Panc1 (cell line): Measurements from ENCODE around the gene MSX1. TPM values are rescaled to one million over a fixed set of nuclear protein-coding genes. Genes with fewer than 3 reads are reported as not detected.

ENCODE experiments used
- ATAC-seq: fragments of 200-7000 bp; cut with Tn5 transposase; 2 replicates; pipeline ENCODE4 v1.9.1; 2020; ENCODE audit warnings: mild to moderate bottlenecking, moderate library complexity
- BruUV-seq: library from RNA; stranded (reverse); fragments of 400-500 nt; replicated peaks from 2 replicates; lab custom pipeline; 2021; lab: Mats Ljungman, UMichigan
- CTCF ChIA-PET: fragments of 300-600 bp; sonication (Branson Sonifier 250); formaldehyde crosslinking; loops from one replicate; lab custom pipeline; 2022; ENCODE audit warnings: antibody characterized with exemption; lab: Charles Lee
- POLR2A ChIA-PET: fragments of 300-600 bp; sonication (Branson Sonifier 250); formaldehyde crosslinking; loops from one replicate; lab custom pipeline; 2022; ENCODE audit warnings: antibody characterized with exemption; lab: Charles Lee
- DNase-seq: peaks from one replicate; pipeline ENCODE4 v3.0.0-alpha.2; 2010; ENCODE audit warnings: low read depth, low spot score
- H3K27ac ChIP-seq: 2 replicates; pipeline ENCODE4 v1.5.1; 2011; ENCODE audit warnings: mild to moderate bottlenecking, low read length, inconsistent platforms
- H3K27me3 ChIP-seq: fragments of 200-500 bp; sonication (Bioruptor generic); 2 replicates; pipeline ENCODE4 v1.6.0; 2014; ENCODE audit warnings: low read length, inconsistent platforms; ENCODE audit not compliant: control insufficient read depth, insufficient read depth
- H3K36me3 ChIP-seq: fragments of 200-500 bp; sonication (Bioruptor generic); 2 replicates; pipeline ENCODE4 v1.5.1; 2014; ENCODE audit warnings: inconsistent platforms, mild to moderate bottlenecking, low read length, moderate library complexity; ENCODE audit not compliant: control insufficient read depth, insufficient read depth
- H3K4me1 ChIP-seq: 2 replicates; pipeline ENCODE4 v1.5.1; 2011; ENCODE audit warnings: inconsistent platforms, mild to moderate bottlenecking, low read length, moderate library complexity; ENCODE audit not compliant: control insufficient read depth, insufficient read depth
- H3K4me3 ChIP-seq, 2 experiments: 2 replicates each; pipeline ENCODE4 v1.5.1; 2011 to 2012; ENCODE audit warnings: low read depth in 2 of 2, low read length in 2 of 2, mild to moderate bottlenecking in 2 of 2, inconsistent platforms in 1 of 2, moderate library complexity in 1 of 2
- H3K9me3 ChIP-seq: fragments of 200-500 bp; sonication (Bioruptor generic); 2 replicates; pipeline ENCODE4 v1.5.1; 2014; ENCODE audit warnings: low read depth, mild to moderate bottlenecking, inconsistent platforms, low read length, moderate library complexity; ENCODE audit not compliant: control insufficient read depth, insufficient read depth
- POLR2AphosphoS5 ChIP-seq: IDR thresholded peaks from 2 replicates; pipeline ENCODE4 v1.6.1; 2012; ENCODE audit warnings: mild to moderate bottlenecking, low read depth, low read length, moderate library complexity
- SIN3A ChIP-seq: IDR thresholded peaks from 2 replicates; pipeline ENCODE4 v1.6.1; 2012; ENCODE audit warnings: low read depth, mild to moderate bottlenecking, low read length, moderate library complexity, borderline replicate concordance; ENCODE audit not compliant: insufficient read depth
- TCF7L2 ChIP-seq: IDR thresholded peaks from 2 replicates; pipeline ENCODE4 v1.6.1; 2011; ENCODE audit warnings: mild to moderate bottlenecking, low read depth, low read length, inconsistent platforms
- in situ Hi-C: cut with HindIII; loops from 2 replicates; pipeline ENCODE4 v1.10.0; 2016; ENCODE audit warnings: low sequenced_read_pairs, low pct_unique_long_range_greater_than_20kb
- intact Hi-C: fragments of 100-400 bp; cut with micrococcal nuclease; formaldehyde crosslinking; loops from one replicate; pipeline ENCODE4 v1.10.0; 2022; ENCODE audit not compliant: unreplicated experiment
- total RNA-seq: library from RNA; stranded (reverse); gene quantifications from one replicate; pipeline ENCODE4 v1.2.1, GENCODE V29; 2021; ENCODE audit not compliant: unreplicated experiment
- TF ChIP-seq, protein P1 (sequence below): fragments of 450-650 bp; IDR thresholded peaks from 2 replicates; pipeline ENCODE4 v1.5.1; 2017; ENCODE audit warnings: mild to moderate bottlenecking
- TF ChIP-seq, protein P2 (sequence below), 2 experiments: IDR thresholded peaks; 2 replicates each; pipeline ENCODE4 v1.6.1; 2011 to 2012; ENCODE audit warnings: low read depth in 2 of 2, control low read depth in 1 of 2, low read length in 1 of 2, mild to moderate bottlenecking in 1 of 2, moderate library complexity in 1 of 2; ENCODE audit not compliant: insufficient read depth in 1 of 2

Gene MSX1
- total RNA-seq, 1 experiment from 2014 or later, result 3.4 TPM

DNA sequence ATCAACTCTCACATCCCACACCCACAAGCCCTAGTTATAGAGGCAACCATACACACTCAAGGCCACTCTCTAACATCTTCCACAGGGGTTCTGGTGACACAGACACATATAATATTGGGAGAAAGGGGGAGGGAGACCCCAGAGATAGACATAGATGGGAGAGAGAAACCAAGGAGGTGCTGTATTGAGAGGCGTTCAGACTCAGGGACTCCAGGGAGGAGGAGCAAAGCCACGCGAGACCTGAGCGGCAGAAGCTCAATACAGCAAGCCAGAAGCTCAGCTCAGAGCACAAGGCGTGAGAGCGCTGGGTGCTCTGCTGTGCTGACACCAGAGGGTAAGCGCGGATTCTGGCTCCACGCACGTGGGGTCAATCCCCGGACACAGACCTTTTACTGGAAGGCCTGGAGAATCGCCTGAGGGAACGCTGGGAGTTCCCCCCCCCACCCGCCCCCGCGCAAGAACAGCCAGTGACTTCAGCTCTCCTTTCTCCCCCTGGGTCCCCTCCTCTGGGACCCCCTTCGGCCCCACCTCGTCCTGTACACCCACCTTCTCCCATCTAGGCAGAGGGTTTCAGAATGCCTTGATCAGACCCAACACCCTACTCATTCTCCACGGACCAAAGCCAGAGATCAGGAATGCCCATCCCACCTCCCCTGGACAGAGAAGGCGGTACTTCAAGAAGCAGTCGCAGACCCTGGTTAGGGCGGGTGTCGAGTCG, 8.7 kb downstream of the MSX1 start:
- Histone ChIP-seq H3K4me3 (no peak overlapping the region), H3K27ac (no peak overlapping the region), H3K36me3 (no peaks in the 10 kb centered on the region), H3K4me1 (no peaks in the 10 kb centered on the region), H3K9me3 (no peaks in the 10 kb centered on the region), H3K27me3 (peaks cover 4% of the 10 kb centered on the region; the same call in 1 of the 2 replicates)
- no peak for ATAC-seq
- ChIA-PET CTCF (interaction anchor here (0.7 kb wide), 1 partner anchor 18 kb away, joined by 5 read pairs; no protein-coding TSS in a partner anchor), POLR2A (no interaction called here)
- no TSS peak for BruUV-seq
- in situ Hi-C loops, result no loop called here
- DNase-seq, result no peak
- intact Hi-C loops, result loop anchor here (10.0 kb wide), 1 partner anchor 383 kb away; no protein-coding TSS in a partner anchor
- TF ChIP-seq, protein P1, sequence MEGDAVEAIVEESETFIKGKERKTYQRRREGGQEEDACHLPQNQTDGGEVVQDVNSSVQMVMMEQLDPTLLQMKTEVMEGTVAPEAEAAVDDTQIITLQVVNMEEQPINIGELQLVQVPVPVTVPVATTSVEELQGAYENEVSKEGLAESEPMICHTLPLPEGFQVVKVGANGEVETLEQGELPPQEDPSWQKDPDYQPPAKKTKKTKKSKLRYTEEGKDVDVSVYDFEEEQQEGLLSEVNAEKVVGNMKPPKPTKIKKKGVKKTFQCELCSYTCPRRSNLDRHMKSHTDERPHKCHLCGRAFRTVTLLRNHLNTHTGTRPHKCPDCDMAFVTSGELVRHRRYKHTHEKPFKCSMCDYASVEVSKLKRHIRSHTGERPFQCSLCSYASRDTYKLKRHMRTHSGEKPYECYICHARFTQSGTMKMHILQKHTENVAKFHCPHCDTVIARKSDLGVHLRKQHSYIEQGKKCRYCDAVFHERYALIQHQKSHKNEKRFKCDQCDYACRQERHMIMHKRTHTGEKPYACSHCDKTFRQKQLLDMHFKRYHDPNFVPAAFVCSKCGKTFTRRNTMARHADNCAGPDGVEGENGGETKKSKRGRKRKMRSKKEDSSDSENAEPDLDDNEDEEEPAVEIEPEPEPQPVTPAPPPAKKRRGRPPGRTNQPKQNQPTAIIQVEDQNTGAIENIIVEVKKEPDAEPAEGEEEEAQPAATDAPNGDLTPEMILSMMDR, result no peak
- TF ChIP-seq SIN3A (no peak), POLR2AphosphoS5 (no peak)

DNA sequence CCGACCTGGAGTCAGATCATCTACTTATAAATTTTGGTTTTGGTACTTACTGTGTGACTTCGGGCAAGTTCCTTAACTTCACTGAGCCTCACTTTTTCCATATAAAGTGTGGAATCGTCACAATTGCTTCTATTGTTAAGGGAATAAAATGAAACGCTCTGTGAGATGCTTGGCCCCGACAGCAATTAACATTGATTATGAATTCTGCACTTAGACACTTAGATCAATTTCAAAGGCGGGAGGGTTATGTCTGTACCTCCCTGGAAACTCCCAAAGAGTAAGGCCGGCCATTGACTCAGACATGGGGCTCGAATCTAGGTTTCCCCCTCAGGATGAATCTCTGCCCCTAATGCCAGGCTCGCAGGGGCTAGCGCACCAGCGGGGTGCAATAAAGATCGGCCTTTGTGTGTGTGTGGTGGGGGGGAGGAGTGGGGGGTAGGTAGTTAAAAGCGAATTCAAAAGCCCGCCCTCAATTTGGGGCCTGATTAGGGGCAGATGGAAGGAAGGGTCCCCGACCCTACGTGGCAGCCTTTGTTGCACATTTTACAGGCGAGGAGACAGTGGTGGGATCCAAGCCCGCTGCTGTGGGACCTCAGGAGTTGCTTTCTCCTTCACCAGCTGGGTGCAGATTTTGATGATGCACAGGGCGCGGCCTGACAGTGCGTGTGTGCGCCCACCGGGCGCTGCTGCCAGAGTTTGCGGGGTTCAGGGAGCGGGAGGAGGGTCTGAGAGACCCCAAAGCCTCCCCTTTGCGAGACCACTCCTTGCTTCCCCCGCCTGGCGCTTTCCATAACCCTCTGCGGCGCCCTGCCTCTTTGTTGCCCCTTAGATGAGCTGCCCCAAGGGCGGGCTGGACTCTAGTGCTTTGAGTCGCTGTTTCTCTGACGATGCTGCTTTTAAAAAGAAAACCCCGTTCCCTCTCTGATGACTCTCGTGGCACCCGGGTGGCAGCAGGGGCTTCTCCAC, 9.6 kb downstream of the MSX1 start:
- intact Hi-C loops, result loop anchor here (10.0 kb wide), 1 partner anchor 384 kb away; no protein-coding TSS in a partner anchor
- peaks cover 4% of the 10 kb centered on the region; the same call in 1 of the 2 replicates for H3K27me3 ChIP-seq
- no peaks in the 10 kb centered on the region for H3K9me3 ChIP-seq
- H3K27ac ChIP-seq, result no peak overlapping the region
- H3K4me3 ChIP-seq, result no peak overlapping the region
- DNase-seq (no peak), ATAC-seq (no peak)
- H3K4me1 ChIP-seq, result no peaks in the 10 kb centered on the region
- TF ChIP-seq TCF7L2 (no peak), POLR2AphosphoS5 (no peak), SIN3A (no peak)
- TF ChIP-seq, protein P2, sequence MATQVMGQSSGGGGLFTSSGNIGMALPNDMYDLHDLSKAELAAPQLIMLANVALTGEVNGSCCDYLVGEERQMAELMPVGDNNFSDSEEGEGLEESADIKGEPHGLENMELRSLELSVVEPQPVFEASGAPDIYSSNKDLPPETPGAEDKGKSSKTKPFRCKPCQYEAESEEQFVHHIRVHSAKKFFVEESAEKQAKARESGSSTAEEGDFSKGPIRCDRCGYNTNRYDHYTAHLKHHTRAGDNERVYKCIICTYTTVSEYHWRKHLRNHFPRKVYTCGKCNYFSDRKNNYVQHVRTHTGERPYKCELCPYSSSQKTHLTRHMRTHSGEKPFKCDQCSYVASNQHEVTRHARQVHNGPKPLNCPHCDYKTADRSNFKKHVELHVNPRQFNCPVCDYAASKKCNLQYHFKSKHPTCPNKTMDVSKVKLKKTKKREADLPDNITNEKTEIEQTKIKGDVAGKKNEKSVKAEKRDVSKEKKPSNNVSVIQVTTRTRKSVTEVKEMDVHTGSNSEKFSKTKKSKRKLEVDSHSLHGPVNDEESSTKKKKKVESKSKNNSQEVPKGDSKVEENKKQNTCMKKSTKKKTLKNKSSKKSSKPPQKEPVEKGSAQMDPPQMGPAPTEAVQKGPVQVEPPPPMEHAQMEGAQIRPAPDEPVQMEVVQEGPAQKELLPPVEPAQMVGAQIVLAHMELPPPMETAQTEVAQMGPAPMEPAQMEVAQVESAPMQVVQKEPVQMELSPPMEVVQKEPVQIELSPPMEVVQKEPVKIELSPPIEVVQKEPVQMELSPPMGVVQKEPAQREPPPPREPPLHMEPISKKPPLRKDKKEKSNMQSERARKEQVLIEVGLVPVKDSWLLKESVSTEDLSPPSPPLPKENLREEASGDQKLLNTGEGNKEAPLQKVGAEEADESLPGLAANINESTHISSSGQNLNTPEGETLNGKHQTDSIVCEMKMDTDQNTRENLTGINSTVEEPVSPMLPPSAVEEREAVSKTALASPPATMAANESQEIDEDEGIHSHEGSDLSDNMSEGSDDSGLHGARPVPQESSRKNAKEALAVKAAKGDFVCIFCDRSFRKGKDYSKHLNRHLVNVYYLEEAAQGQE (IDR thresholded peaks at IDR 0.05; ENCODE audit: insufficient read depth in 1 of 2, low read depth in 2 of 2, low read length in 1 of 2), result no peak
- TF ChIP-seq, protein P1, result no peak
- ChIA-PET CTCF (no interaction called here), POLR2A (no interaction called here)
- in situ Hi-C loops, result no loop called here
- H3K36me3 ChIP-seq, result no peaks in the 10 kb centered on the region
- no TSS peak for BruUV-seq
